ENCODE results near the gene SPRYD4.
"Not testable (repeated sequence)": the region's sequence is repeated elsewhere in the genome, so short reads cannot be mapped to it uniquely, and the experiment has no call there.

DNA sequence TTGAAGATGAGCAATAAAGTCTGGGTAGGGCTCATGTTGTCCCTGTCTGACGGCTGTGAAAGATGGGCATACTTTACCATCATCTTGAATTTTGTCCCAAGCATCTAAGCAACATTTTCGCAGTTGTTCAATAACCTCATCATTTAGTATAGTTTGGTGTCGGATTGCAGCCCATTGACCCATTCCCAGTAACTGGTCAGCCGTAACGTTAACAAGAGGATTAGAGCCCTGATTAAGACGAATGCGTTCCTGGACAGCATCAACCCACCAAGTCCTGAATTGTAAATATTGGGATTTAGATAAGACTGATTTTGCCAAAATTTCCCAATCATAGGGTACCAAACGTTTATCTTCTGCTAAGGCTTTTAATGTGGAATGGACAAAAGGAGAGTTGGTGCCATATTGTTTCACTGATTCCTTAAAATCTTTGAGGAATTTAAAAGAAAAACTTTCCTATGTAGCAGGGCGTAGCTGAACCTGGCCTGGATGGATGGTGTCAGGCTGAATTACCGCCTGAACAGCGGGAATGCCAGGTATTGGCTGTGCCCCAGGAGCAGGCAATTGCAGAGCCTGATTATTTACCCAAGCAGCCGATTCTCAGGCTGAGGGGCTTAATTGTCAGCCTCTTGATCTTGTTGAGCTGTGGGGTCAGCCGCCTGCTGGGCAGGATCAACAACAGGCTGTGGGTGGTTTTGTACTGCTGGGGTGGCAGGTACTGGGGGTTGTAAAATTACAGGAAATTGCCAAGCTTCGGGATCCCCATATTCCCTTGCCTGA is 29.9 kb downstream of the SPRYD4 start:
- not testable (repeated sequence) for TF ChIP-seq CTCF, POLR2A, EP300 (IDR thresholded peaks at IDR 0.05)

All from tibial nerve (tissue), 4 donors.